ENCODE results near the gene SLC5A10. TPM values are rescaled to one million over a fixed set of nuclear protein-coding genes. Genes with fewer than 3 reads are reported as not detected.
"Not testable (repeated sequence)": the region's sequence is repeated elsewhere in the genome, so short reads cannot be mapped to it uniquely, and the experiment has no call there.

Gene SLC5A10
- total RNA-seq, 1 donor from 2014 or later: 0.13 TPM

DNA sequence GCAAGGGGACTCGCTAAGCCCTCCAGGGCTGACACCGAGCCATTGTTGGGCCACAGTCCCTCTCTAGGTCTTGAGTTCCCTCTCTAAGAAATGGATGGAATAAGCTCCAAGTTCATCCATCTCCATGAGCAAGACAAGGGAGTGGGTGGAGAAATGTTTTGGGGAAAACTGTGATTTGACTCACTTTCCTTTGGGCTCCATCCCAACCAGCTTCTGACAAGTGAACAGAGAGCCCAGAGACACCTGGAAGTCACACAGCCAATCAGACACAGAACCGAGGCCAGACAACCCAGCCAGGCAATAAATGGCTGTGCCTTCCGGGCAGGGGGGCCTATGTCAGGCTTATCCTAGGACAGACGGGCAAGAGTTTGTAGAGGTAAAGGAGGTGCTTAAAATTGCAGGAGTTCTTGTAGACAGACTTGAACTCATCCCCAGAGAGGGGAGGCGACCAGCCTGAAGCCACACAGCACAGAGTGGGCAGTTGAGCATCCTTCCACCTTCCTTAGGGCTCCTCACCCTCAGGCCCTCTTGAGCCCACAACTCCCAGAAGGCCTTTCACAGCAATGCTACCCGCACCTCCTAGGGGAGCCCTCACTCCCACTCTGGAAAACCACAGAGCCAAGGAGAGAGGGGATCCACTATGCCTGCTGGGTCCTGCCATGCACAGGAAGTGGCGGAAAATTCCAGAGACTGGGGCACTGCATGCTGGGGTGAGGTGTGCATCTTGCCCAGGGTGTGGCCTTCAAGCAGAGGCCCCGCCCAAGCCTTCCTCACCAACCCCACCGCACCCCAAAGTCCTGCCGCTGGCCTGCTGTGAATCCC lies 62.1 kb downstream of the SLC5A10 start:
- DNase-seq (ENCODE audit: low spot score): no peak
- intact Hi-C loops (cut with DNase I): no loop called here

DNA sequence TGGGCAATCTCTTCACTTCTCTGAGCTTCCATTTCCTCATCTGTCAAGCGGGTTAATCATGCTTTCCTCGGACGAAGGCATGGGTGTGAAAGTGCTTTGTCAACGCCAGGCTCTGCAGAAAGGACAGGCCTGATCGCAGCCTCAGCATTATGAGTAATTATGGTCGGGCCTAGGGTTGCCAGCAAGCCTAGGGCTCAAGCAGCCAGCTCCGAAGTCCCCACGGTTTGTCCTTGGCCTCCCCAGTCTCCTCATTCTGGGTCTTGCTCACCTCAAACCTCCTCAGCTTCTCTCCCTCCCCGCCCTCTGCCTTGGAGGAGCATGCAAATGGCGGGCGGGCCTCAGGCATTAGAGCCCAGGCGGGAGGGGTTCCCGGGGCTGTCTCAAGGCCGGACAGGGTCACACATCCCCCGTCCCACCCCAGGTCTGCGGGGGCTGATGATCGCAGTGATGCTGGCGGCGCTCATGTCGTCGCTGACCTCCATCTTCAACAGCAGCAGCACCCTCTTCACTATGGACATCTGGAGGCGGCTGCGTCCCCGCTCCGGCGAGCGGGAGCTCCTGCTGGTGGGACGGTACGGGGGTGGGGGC lies 62.8 kb downstream of the SLC5A10 start:
- no peak for DNase-seq (ENCODE audit: low spot score)
- intact Hi-C loops (cut with DNase I): no loop called here

DNA sequence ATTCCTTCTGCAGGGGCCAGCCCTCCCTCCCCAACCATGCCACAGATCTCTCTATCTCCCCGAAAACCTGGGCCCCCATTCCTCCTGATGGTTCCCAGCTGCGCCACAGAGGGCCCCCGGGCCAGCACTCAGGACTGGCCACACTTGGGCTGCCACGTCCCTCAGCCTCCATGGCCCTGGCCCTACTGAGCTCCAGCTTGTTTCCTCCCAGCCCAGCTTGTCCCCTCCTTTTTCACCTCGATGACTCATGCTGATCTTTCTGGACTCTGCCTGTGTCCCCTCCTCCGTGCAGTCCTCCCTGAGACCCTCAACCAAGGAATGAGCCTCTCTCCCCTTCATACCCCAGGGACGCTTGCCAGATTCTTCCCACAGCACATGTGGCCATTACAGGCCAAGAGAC lies 63.5 kb downstream of the SLC5A10 start:
- intact Hi-C loops (cut with DNase I): no loop called here
- DNase-seq (ENCODE audit: low spot score): no peak

DNA sequence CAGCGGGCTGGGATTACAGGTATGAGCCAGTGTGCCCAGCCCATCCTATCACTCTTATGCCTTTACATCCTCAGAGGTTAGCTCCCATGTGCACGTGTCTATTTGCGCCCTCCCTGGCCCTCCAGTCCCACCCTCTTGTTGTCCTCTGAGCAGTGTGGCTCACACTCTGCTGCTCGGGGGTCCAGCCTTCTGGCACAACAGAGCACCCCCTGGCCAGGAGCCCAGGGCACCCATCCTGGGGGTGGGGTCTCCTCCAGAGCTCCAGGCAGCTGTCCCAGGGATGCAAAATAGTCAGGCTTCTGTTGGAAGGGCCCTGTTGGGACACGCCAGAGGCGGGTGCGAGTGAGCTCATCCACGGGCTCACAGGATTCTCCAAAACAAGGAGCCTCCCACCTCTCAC lies 64.3 kb downstream of the SLC5A10 start:
- no peak for DNase-seq (ENCODE audit: low spot score)

DNA sequence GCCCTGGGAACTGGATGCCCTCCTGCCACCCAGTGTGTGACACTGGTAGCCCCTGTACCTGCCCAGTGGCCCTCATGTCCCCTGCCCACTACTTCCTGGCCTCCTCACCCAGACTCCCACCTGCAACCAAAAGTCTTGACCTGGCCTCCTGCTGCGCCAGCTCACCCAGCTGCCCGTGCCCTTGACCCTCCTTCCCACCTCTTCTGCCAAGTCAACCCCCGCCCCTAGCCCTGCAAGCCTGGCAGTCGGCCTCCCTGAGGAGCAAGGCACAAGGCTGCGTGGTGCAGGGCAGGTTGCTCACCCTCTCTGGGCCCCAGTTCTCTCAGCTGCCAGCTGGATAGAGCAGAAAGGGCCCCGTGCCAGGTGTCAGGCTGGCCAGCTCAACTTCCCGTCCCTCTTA lies 64.9 kb downstream of the SLC5A10 start:
- no peak for DNase-seq (ENCODE audit: low spot score)
- intact Hi-C loops (cut with DNase I): no loop called here

More for the DNA sequence above, 64.3 kb downstream of the SLC5A10 start:
- intact Hi-C loops (cut with DNase I): no loop called here

DNA sequence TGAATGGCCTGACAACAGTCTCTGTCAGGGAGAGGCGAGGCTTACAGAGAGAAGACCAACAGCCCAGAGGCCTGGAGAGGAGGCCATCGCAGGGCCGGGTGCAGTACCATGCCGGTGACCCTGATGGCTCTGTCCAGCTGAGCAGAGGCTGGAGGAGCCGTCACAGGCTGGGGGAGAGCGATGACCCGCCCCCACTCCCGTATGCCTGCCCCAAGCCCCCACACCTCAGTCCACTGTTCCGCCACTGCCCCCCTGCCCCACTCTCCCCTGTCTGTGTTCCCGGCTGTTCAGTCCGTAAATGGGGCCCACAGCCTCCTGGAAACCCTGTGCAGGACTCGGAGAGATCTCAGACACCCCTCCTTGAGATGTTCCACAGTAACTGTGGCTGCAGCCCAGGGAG lies 65.4 kb downstream of the SLC5A10 start:
- no peak for DNase-seq (ENCODE audit: low spot score)

DNA sequence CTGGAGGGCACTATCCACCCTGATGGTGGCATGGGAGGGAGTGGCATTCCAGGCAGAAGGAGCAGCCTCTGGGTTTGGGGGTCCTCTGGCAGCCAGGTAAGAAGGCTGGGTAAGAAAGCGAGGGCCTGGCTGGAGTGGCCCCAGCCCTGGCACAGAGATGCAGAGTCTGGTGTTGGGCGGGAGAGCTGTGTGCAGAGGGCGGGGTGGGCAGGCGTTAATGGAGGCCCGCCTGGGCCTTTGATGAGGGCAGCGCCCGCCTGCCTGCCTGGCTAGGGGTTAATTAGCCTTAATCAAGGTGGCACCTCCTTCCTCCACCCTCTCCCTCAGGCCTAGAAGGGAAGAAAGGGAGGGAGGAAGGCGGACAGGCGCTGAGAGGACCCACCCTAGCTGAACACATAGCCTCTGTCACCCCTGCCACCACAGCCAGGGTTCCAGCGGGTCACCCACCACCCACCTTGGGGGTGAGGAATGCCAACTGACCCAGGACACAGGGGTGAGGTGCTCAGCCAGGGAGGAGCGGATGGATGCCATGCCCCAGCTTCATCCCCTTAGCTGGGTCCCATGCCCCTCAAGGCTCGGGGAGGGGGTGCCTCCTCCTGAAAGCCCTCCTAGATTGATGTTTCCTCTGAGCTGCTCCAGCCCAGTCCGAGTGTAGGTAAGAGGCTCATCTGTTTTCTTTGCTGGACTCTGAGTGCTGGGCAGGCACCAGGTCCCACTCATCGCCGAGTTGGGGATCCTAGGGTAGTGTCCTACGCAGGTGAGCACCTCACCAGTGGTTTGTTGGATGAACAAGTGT lies 66.0 kb downstream of the SLC5A10 start:
- intact Hi-C loops (cut with DNase I): no loop called here
- no peak for DNase-seq (ENCODE audit: low spot score)

More for the DNA sequence above, 65.4 kb downstream of the SLC5A10 start:
- intact Hi-C loops (cut with DNase I): no loop called here

DNA sequence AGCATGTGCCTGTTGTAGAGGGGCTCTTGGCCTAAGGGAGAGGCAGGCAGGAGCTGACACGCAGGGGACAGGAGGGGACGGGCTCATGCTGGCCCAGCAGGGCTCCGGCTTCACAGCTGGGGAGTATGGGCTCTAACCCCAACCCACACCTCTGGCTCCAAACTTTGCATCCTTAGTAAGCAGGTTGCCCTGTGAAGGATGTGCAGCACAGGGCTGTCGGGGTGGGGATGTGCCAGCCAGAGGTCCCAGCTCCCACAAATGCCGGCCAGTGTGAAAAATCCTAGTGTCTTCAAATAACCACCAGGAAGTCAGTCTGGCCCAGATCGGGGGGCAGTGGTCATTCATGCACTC lies 66.6 kb downstream of the SLC5A10 start:
- intact Hi-C loops (cut with DNase I): no loop called here
- DNase-seq (ENCODE audit: low spot score): peak; percentile 64

DNA sequence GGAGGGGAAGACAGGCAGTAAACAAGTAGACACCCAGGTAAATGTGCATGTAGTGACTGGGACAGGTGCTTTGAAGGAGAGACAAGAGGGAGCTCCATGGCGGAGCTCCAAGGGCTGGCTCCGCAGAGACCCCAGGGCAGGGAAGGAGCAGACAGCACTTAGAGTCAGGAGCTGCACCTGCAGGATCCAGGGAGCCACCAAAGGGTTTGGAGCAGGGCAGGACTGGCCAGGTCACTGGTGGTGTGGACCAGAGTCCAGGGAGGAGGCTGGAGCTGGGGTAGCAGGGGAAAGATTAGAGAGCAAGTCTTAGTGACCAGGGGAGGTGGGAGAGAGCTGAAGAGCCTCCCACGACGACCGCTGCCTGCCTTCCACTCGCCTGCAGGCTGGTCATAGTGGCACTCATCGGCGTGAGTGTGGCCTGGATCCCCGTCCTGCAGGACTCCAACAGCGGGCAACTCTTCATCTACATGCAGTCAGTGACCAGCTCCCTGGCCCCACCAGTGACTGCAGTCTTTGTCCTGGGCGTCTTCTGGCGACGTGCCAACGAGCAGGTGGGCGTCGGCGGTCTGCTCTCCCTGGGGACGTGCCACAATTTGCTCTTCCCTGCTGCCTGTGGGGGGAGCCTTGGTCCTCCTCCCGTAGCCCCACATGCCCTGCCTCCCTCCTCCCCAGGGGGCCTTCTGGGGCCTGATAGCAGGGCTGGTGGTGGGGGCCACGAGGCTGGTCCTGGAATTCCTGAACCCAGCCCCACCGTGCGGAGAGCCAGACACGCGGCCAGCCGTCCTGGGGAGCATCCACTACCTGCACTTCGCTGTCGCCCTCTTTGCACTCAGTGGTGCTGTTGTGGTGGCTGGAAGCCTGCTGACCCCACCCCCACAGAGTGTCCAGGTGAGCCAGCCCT lies 67.3 kb downstream of the SLC5A10 start:
- intact Hi-C loops (cut with DNase I): no loop called here

DNA sequence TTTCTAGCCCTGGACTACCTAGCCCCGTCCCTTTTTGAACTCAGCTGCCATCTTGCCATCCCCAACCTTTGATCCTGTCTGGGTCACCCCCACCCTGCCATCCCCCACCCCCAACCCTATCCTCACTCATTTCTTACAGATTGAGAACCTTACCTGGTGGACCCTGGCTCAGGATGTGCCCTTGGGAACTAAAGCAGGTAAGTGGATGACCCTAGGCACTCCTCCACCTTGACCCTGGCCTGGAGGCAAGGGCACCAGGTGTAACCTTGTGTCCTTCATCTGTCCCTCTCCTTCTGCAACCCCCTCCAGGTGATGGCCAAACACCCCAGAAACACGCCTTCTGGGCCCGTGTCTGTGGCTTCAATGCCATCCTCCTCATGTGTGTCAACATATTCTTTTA lies 68.1 kb downstream of the SLC5A10 start:
- intact Hi-C loops (cut with DNase I): no loop called here
- DNase-seq (ENCODE audit: low spot score): peak; percentile 68

More for the DNA sequence above, 67.3 kb downstream of the SLC5A10 start:
- peak; percentile 66 for DNase-seq (ENCODE audit: low spot score)

DNA sequence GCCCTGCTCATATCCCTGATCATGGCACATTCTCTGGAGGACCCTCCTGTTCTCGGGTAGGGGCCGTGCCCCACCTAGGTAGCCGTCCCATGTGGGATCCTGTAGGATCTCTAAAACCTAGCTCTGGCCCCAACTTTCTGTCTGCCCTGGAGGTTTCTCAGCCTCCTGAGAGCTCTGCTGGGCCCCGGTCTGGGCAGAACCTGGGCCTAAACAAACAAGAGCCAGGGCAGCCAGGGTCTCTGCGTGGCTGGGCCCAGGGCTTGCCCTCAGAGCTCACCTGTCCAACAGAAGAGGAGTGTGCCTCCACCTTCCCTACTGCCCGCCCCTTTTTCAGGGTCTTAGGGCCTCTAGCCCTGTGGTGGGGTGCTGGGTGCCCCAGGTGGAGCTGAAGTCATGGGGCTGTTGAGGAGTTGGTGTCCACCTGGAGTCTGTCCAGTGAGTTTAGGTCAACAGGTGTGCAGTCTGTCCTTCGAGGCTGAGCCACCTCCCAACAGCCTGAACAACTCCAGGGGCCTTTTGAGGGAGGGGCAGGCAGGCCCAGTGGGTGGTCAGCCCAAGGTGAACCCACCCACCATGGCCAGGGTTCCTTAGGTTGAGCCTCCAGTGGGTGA lies 69.2 kb downstream of the SLC5A10 start:
- intact Hi-C loops (cut with DNase I); DNase-seq (ENCODE audit: low spot score): not testable (repeated sequence)

DNA sequence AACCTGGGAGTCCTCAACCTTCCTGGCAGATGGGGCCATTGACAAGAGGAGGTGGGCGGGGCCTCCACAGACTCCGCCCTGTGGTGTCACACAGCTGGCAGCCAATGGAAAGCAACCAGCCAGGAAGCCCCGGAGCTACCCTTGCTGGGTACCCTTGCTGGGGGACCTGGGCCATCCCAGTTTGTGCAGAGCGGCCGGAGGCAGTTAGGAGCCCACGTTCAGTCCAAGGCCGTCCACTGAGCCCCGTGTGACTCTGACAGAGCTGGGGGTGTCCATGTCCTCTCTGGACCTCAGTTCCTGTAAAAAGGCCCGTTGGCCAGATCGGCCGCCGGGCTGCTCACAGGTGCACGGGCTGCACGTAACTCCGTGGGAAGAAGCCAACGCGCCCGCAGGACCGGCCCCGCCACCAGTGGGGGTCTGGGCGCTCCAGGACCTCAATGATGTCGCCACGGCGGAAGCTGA lies 69.7 kb downstream of the SLC5A10 start:
- intact Hi-C loops (cut with DNase I): no loop called here

DNA sequence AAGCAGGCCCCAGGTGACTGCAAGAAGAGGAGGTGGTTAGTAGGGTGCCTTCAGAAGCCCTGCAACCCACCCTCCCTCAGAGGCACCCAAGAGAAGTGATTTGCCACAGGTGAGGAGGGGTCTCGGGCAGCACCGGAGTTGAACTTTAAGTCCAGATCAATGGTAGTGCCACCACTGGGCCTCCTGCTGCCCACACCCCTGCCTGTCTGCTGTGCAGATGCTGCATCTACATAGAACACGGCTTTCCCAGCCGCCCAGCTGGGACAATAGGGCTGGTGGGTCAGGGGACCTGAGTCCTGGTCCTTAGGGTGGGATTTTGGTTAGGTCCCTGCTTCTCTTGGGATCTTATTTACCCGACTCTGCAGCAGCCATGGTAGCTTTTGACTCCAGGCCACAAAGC lies 70.2 kb downstream of the SLC5A10 start:
- no peak for DNase-seq (ENCODE audit: low spot score)
- intact Hi-C loops (cut with DNase I): no loop called here

More for the DNA sequence above, 69.7 kb downstream of the SLC5A10 start:
- no peak for DNase-seq (ENCODE audit: low spot score)

DNA sequence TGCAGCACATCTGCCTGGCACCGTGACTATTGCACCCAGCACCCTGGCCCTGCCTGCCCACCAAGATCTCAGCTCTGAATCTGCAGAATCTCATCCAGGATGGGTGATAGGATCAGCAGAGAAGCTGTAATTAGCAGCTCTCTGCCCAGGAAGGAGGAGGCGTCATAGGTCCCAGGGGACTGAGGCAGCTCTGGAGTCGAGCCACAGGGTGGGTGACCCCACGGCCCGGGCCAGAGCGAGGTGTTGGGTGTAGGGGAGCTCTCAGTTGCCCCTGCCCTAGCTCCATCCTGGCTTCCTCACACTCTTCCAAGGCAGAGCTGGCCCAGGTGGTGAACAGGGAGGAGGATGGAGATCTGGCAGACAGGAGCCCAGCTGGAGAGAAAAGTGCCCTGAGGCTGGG lies 70.8 kb downstream of the SLC5A10 start:
- no peak for DNase-seq (ENCODE audit: low spot score)
- intact Hi-C loops (cut with DNase I): no loop called here

DNA sequence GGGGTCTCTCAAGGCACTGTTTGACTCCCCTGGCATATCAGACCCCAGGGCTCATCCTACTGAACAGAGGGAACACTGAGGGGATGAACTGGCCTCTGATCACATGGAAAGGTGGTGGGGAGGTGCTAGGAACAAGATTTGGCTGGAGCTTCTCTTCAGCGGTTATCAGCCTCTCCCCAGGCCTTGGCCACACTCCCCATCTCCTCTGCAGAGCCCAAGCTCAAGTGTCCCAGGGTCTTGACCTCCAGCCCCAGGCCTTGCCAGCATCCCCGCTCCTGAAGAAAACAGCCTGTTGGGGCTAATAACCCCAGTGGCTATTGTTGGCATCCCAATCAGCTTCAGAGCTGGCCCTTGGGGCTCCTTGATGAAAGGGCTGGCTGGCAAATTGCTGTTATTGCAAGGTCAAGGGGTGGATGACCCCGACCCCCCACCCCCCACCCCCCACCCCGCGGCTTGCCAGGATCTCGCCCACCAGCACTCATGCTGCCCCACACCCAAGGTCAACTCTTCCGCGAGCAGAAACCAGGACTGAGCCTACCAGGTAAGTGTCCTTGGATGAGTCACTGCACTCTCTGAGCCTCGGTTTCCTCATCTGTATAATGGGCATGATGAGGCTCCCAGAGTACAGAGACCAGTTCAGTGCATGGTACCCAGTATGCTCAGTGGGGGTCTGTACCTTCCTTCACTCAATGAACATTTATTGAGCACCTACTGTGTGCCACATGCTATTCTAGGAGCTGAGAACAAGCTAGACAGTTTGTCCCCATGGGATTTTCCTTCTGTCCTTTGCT lies 71.4 kb downstream of the SLC5A10 start:
- peak; percentile 15 for DNase-seq (ENCODE audit: low spot score)
- intact Hi-C loops (cut with DNase I): no loop called here

DNA sequence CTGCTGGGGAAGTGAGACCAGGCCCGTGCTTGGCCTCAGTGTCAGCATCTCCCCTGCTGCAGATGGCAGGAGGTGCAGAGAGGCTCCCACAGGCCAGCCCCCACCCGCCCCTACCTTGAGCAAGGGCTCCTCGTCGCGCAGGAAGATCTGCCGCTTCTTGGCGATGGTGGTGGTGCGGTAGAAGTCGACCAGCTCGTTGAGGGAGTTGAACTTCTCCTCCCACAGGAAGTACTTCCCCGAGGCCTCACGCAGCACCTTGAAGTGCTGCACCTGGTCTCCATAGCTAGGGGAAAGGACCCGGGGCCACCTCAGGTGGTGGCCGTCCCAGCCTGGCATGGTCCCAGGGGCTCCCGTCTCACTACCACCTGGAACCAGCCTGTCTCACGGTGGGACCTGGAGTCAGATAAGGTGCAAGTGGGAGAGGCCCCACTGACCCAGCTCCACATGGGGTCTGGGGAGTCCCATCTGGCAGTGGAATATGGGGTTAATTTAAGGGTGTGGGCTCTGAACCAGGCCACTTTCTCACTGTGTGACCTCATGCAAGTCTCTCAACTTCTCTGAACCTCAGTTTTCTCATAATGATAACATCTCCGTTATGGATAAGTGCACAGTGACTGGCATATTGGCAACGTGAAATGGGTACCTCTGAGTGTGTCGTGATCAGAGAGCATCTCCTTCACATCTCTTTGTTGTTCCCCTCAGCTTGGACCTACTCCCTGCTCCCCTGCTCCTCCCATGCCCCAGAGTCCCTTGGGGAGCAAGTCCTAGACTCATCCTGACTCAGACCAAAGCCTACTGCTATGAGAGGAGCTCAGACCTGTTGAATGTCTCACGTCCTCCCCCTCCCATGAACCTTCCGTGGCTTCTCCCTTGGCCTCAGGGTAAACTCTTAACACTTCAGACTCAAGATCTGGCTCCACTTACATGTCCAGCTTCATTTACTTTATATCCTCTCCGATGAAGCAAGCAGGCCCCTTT lies 72.4 kb downstream of the SLC5A10 start:
- DNase-seq (ENCODE audit: low spot score): peak; percentile 50

DNA sequence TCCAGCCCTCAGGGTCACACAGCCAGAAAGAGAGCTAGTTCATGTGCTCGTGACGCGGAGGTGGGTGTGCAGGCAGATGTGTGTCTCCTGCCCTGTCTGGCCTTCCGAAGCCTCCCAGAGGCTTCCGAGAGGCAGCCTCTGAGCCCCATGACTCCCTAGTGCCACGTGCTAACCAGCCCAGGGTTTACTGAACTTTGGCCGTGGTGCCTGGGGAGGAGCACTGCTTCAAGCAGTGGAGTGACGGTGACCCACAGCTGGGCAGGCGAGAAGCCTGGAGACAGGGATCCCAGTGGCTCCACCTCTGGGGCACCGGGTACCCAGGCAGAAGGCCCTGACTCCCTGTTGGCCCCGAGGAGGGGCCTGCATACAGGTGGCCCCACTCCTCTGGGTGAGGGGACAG lies 76.7 kb downstream of the SLC5A10 start:
- intact Hi-C loops (cut with DNase I); DNase-seq (ENCODE audit: low spot score): not testable (repeated sequence)

More for the DNA sequence above, 72.4 kb downstream of the SLC5A10 start:
- intact Hi-C loops (cut with DNase I): no loop called here
